Ecto neural progenitor cell (in vitro differentiated cells): ENCODE measurements around the gene MLIP.
"Not testable (repeated sequence)": the region's sequence is repeated elsewhere in the genome, so short reads cannot be mapped to it uniquely, and the experiment has no call there.

Source experiments
- DNase-seq: peaks from one replicate; pipeline ENCODE4 v3.0.0-alpha.2; 2018; ENCODE audit warnings: low spot score

Gene MLIP

DNA sequence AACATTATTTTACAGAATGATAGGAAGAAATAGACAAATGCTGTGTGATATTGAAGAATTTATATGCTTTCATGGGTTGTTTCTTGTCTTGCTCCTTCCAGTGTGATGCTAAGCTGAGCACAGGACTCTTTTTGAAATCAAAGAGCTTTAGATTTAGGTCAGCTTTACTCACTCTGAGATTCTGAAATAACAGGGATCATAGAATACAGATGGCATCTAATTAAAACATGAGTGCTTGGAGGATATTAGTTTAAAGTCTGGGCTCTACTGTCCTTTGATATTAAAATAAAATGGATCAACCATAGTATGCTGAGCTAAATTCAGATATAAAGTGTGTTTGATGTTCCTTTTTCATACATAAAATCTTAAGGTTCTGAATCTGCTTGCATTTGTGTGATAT lies 29.6 kb downstream of the MLIP start:
- no peak for DNase-seq

DNA sequence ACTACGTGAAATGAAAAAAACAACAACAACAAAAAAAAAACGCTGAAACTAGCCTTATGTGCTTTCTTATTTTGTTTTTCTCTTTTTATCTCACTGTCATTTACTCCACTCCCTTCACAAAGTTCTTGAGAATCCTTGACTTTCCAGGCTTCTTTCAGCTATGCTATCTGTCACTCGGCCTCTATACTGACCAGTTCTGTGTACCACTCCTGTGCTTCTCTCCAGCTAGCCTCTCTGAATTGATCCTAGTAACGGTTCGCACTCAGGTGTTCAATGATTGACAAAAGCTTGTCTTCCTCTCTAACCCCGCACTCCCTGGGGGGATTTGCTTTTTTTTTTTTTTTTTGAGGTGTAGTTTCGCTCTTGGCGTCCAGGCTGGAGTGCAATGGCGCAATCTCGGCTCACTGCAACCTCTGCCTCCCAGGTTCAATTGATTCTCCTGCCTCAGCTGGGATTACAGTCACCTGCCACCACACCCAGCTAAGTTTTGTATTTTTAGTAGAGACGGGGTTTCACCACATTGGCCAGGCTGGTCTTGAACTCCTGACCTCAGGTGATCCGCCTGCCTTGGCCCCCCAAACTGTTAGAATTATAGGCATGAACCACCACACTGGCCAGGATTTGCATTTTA lies 31.8 kb downstream of the MLIP start:
- DNase-seq: no peak

GRCh38 chr6:54151861-54152260 lies 40.6 kb downstream of the MLIP start:
- no peak for DNase-seq

- DNase-seq: no peak
Measured at GRCh38 chr6:54156650-54157250, 45.5 kb downstream of the MLIP start.

- DNase-seq: no peak
Measured at GRCh38 chr6:54157405-54157804, 46.2 kb downstream of the MLIP start.

- DNase-seq: no peak
Measured at GRCh38 chr6:54173089-54173488, 61.8 kb downstream of the MLIP start.

- no peak for DNase-seq
Measured at GRCh38 chr6:54179152-54179551, 67.9 kb downstream of the MLIP start.

- DNase-seq: no peak
Measured at GRCh38 chr6:54183616-54184015, 72.4 kb downstream of the MLIP start.

DNA sequence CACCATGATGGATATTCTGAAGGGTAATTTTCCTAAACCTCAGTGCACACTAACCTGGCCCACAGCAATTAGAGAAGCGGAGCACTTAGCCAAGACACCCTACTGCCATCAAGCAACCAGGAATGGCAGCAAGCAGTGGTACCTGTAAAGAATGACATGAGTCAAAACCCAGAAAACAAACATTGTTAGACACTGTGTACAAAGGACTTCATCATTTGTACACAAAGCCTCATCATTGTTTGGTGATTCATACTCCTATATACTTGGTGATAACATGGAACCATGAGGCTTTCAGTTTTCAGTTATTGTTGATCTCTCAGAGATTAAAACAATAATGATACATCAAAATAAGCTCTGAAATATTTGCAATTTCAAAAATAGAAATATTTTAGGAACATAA lies 74.6 kb downstream of the MLIP start:
- no peak for DNase-seq

DNA sequence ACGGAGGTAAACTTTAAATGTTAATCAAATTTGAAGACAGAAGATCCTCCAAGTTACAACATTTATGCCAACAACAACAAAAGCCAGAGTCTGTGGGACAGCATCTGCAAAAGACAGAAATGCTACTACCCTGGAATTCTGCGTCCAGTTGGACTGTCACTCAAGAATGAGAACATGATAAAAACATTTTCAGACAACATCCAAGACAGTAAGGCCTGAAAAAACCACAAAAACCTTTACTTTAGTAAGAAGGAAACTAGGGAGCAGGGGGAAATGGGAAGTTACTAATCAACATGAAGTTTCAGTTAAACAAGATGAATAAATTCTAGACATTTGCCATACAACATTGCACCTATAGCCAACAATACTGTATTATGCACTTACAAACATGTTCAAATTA lies 77.6 kb downstream of the MLIP start:
- no peak for DNase-seq

DNA sequence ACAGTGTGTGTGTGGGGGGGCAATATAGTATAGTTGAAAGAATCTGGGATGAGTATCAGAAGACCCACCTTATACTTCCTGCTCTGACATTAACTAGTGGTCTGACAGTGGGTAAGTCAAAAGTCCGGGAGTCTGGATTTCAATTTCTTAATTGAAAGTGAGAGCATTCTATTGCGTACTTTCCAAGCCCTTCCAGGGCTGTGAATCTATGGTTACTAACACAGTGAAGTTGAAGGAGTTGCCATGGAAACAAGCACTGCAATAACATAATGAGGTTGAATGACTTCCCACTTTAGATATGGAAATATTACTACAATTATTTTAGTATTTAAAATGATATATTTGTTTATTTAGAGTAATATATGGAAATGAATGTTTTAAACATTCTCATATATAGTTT lies 80.2 kb downstream of the MLIP start:
- DNase-seq: no peak

GRCh38 chr6:54192993-54193392 lies 81.8 kb downstream of the MLIP start:
- no peak for DNase-seq

- no peak for DNase-seq
Measured at GRCh38 chr6:54193560-54193959, 82.3 kb downstream of the MLIP start.

- DNase-seq: no peak
Measured at GRCh38 chr6:54194067-54194466, 82.8 kb downstream of the MLIP start.

DNA sequence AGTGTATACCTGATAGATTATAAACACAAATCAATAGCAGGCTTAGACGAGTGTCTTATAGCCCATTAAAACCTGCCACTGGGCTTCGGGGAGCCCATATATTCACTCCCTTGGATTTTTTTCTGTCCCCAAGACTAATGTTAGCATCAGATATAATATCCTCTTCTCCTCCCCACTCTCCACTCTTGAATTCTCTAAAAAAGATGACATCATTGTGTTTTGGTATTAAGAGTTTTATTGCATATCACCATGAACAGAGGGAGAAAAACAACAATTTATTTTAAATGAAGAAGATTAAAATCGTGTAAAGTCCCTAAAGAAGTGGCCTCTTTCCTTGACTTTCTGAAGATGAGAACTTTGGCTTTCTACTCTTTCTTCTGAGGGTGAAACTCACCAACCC lies 84.4 kb downstream of the MLIP start:
- DNase-seq: no peak

GRCh38 chr6:54196905-54197304 lies 85.7 kb downstream of the MLIP start:
- no peak for DNase-seq

- no peak for DNase-seq
Measured at GRCh38 chr6:54198134-54198533, 86.9 kb downstream of the MLIP start.

DNA sequence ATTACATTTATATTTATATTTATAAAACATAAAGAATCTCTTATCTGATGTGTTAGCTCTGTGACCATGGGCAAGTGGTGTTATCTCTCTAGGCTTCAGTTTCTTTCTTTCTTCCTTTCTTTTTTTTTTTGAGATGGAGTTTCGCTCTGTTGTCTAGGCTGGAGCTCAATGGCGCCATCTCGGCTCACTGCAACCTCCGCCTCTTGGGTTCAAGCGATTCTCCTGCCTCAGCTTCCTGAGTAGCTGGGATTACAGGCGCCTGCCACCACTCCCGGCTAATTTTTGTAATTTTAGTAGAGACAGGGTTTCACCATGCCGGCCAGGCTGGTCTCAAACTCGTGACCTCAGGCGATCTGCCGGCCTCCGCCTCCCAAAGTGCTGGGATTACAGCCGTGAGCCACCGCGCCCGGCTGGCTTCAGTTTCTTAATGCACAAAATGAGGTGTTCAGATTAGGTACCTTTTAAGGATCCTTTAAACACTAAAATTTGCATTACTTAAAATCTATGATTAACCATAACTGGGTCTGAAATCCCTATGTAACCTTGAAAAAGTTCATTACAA lies 92.3 kb downstream of the MLIP start:
- not testable (repeated sequence) for DNase-seq

DNA sequence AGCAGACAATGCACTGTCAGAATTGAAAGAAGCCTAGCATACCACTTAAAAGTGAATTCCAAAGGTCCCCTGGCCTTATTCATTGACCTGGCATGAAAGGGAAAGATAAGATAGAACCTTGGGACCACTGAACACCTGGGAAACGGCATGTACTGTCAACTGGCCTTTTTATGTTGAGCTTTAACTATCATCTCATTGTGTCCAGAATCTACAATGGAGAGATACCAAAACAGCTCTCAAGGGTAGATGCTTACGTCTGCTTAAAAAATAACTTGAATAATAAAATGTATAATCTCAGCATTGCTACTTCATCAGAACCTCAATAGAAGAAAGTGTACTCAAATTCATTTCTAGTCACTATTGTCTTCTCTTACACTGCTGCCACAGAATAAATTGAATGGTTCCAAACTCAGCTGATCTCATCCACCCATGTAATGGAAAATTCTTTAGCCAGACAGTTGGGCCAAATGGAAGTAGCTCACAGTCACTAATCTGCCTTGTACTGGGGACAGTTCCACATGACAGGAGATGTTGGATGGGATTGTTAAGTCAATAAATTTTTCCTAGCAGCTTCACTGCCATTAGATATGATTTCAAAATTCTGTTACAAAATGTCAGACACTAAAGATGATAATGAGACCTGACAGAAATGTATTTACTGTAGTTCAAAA lies 93.8 kb downstream of the MLIP start:
- DNase-seq: no peak

GRCh38 chr6:54206510-54206909 lies 95.3 kb downstream of the MLIP start:
- no peak for DNase-seq

GRCh38 chr6:54209983-54210382 lies 98.7 kb downstream of the MLIP start:
- DNase-seq: not testable (repeated sequence)

GRCh38 chr6:54214286-54214685 lies 103.0 kb downstream of the MLIP start:
- no peak for DNase-seq

- DNase-seq: no peak
Measured at GRCh38 chr6:54216336-54216735, 105.1 kb downstream of the MLIP start.
